HCT116 (cell line): Measurements from ENCODE around the gene ZP3.
"Not testable (repeated sequence)": the region's sequence is repeated elsewhere in the genome, so short reads cannot be mapped to it uniquely, and the experiment has no call there.

Source experiments
- EZH2 ChIP-seq: fragments of 200-600 bp; sonication (generic); IDR thresholded peaks from 2 replicates; pipeline ENCODE4 v1.6.1; 2017; ENCODE audit warnings: antibody characterized with exemption, mixed run types
- POLR2A ChIP-seq: IDR thresholded peaks from 2 replicates; pipeline ENCODE4 v1.7.0; 2011; ENCODE audit warnings: borderline replicate concordance; ENCODE audit not compliant: insufficient read depth, insufficient read length; ENCODE audit errors: extremely low read depth
- TF ChIP-seq, protein P1 (sequence below), 3 experiments: fragments of 200-600 bp in 1 of 3; sonication (generic) in 1 of 3; IDR thresholded peaks in 2 of 3; conservative IDR thresholded peaks in 1 of 3; 2 replicates each; pipeline ENCODE4 v1.5.1; 2012 to 2017; ENCODE audit warnings: low read depth in 2 of 3, low read length in 2 of 3, antibody characterized with exemption in 1 of 3, borderline replicate concordance in 1 of 3, control low read depth in 1 of 3, mild to moderate bottlenecking in 1 of 3, mixed read lengths in 1 of 3, mixed run types in 1 of 3, moderate library complexity in 1 of 3; ENCODE audit not compliant: insufficient read depth in 1 of 3

DNA sequence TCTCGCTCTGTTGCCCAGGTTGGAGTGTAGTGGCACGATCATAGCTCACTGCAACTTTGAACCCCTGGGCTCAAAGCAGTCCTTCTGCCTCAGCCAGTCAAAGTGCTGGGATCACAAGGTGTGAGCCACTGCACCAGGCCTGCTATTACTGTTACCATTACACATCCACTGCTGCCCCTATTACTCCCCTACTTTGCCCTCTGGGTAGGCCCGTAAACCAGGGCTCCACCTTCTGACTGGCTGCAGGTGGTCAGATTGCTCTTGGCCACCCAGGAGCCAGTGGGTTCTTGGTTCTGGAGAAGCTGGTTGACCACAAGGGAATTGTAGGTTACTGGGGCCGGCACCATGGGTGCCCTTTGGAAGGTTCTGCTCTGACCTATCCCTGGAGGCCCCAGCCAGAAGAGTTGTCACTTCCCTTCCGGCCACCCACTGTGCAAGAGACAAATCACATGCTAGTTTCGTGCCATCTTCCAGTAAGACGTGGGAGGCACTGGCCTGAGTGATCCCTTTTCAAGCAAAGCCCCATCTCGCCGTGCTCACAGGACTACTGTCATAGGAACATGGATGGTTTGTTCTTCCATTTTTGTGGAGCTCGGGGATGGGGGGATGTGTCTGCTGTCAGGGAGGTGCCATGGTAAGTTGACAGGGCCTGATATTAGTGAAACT, 46.9 kb downstream of the ZP3 start:
- not testable (repeated sequence) for TF ChIP-seq EZH2, POLR2A
- TF ChIP-seq, protein P1, sequence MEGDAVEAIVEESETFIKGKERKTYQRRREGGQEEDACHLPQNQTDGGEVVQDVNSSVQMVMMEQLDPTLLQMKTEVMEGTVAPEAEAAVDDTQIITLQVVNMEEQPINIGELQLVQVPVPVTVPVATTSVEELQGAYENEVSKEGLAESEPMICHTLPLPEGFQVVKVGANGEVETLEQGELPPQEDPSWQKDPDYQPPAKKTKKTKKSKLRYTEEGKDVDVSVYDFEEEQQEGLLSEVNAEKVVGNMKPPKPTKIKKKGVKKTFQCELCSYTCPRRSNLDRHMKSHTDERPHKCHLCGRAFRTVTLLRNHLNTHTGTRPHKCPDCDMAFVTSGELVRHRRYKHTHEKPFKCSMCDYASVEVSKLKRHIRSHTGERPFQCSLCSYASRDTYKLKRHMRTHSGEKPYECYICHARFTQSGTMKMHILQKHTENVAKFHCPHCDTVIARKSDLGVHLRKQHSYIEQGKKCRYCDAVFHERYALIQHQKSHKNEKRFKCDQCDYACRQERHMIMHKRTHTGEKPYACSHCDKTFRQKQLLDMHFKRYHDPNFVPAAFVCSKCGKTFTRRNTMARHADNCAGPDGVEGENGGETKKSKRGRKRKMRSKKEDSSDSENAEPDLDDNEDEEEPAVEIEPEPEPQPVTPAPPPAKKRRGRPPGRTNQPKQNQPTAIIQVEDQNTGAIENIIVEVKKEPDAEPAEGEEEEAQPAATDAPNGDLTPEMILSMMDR (IDR thresholded peaks at IDR 0.05 in 2 of 3, conservative IDR thresholded peaks at IDR 0.05 in 1 of 3; ENCODE audit: borderline replicate concordance in 1 of 3, insufficient read depth in 1 of 3, low read depth in 2 of 3, low read length in 2 of 3) = not testable (repeated sequence)
